ENCODE results near the gene ITPR2.

GRCh38 chr12:26445909-26446308 is 387.1 kb downstream of the ITPR2 start:
- TF ChIP-seq CTCF (IDR thresholded peaks at IDR 0.05; ENCODE audit: low read depth, low read length, missing input control) (no peak), RXRA (IDR thresholded peaks at IDR 0.05) (no peak), JUND (IDR thresholded peaks at IDR 0.05) (no peak), RAD21 (IDR thresholded peaks at IDR 0.05) (no peak), YY1 (IDR thresholded peaks at IDR 0.05) (no peak)
- TF ChIP-seq, protein P1, sequence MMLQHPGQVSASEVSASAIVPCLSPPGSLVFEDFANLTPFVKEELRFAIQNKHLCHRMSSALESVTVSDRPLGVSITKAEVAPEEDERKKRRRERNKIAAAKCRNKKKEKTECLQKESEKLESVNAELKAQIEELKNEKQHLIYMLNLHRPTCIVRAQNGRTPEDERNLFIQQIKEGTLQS (IDR thresholded peaks at IDR 0.05) = no peak
